Fibroblast of villous mesenchyme (primary cell): ENCODE measurements around the gene PFKM. TPM values are rescaled to one million over a fixed set of nuclear protein-coding genes. Genes with fewer than 3 reads are reported as not detected.
A peak's percentile ranks its signal among the peaks of the same experiment; 100 is the strongest.

Source experiments
- DNase-seq: peaks from one replicate; pipeline ENCODE4 v3.0.0-alpha.2; 2010; ENCODE audit warnings: low read depth
- H3K4me3 ChIP-seq: 2 replicates; pipeline ENCODE4 v1.5.1; 2011; ENCODE audit warnings: low read depth, mild to moderate bottlenecking, low read length
- total RNA-seq: library from RNA; depleted of rRNA; stranded (reverse); fragments of >200 nt; gene quantifications from 2 replicates; pipeline ENCODE4 v1.2.3, GENCODE V29; 2012
- TF ChIP-seq, protein P1 (sequence below): IDR thresholded peaks from 2 replicates; pipeline ENCODE4 v1.5.1; 2012; ENCODE audit warnings: low read depth, mild to moderate bottlenecking, low read length; ENCODE audit not compliant: insufficient read depth

Gene PFKM
- 54.4 and 83.8 TPM in 2 replicates for total RNA-seq

DNA sequence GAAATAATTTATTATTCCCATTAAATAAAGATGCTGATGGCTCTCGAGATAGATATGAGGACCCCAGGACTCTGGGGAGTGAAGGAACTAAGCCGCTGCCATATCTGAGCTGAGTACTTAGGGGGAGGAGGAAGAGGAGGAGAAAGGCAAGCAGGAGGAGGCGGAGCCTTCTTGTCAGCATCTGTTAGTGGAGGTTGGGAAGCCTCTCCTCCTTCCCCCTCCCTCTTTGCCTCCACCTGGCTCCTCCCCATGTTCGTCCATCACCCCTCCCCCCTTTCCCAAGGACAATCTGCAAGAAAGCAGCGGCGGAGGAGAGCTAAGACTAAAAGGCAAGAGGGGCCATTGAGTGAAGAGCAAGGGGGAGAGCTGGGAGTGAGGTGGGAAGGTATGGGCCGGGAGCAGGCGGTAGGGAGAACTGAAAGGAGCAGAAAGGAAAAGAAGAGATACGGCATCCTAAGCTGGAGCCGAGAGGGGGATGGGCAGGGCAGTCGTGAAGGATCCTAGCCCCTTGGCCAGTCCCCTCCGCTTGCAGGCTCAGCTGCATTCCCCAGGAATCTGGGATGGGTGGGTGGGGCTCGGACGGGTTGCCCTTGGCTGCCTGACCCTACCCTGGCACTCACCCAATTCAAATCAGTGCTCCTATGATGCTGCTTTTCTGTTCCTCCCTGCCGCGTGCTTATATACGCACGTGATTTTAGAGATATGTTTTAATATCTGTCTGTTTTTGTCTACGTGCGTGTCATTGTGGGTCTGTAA is at the start of gene PFKM:
Gene PFKM, plus strand, starts transcription at position 287 of the 756 bp plus-strand sequence. CDS start 3,411 bp downstream, outside the sequence.
- TF ChIP-seq, protein P1, sequence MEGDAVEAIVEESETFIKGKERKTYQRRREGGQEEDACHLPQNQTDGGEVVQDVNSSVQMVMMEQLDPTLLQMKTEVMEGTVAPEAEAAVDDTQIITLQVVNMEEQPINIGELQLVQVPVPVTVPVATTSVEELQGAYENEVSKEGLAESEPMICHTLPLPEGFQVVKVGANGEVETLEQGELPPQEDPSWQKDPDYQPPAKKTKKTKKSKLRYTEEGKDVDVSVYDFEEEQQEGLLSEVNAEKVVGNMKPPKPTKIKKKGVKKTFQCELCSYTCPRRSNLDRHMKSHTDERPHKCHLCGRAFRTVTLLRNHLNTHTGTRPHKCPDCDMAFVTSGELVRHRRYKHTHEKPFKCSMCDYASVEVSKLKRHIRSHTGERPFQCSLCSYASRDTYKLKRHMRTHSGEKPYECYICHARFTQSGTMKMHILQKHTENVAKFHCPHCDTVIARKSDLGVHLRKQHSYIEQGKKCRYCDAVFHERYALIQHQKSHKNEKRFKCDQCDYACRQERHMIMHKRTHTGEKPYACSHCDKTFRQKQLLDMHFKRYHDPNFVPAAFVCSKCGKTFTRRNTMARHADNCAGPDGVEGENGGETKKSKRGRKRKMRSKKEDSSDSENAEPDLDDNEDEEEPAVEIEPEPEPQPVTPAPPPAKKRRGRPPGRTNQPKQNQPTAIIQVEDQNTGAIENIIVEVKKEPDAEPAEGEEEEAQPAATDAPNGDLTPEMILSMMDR, result no peak
- DNase-seq, result peak; percentile 92
- H3K4me3 ChIP-seq, result peak within 1 kb of the TSS; percentile 88

DNA sequence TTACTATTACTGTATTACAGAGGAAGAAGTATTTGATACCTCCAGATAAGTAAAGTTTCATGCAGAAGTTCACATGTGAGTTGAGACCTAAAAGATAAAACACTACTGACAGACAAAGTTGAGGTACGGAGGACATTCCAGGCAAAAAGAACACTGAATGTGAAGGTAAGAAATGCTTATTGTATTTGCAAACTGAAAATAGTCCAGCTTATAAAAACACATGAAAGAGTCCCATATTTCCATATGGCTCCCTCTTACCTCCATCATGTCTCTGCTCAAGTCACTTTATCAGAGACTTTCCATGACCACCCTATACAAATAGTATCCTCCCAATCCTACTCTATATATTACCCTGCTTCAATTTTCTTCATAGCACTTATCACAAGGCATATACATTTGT is 49.1 kb upstream of the PFKM start:
- TF ChIP-seq, protein P1, result no peak
- no peak overlapping the region for H3K4me3 ChIP-seq
- no peak for DNase-seq

DNA sequence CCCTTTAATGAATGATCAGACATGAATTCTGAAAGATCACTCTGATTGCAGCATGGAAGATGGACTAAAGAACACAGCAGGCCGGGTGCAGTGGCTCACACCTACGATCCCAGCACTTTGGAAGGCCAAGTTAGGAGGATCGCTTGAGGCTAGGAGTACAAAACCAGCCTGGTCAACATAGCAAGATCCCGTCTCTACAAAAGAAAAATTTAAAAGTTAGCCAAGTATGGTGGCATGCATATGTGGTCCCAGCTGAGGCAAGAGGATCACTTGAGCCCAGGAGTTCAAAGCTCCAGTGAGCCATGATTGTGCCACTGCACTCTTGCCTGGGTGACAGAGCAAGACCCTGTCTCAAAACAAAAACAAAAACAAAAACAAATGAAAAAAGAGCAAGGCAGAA is 48.4 kb upstream of the PFKM start:
- TF ChIP-seq, protein P1, result no peak
- DNase-seq, result no peak
- no peak overlapping the region for H3K4me3 ChIP-seq

- no peak for DNase-seq
- no peak overlapping the region for H3K4me3 ChIP-seq
- TF ChIP-seq, protein P1, result no peak
These were observed 47.4 kb upstream of the PFKM start for GRCh38 chr12:48071808-48072207.

DNA sequence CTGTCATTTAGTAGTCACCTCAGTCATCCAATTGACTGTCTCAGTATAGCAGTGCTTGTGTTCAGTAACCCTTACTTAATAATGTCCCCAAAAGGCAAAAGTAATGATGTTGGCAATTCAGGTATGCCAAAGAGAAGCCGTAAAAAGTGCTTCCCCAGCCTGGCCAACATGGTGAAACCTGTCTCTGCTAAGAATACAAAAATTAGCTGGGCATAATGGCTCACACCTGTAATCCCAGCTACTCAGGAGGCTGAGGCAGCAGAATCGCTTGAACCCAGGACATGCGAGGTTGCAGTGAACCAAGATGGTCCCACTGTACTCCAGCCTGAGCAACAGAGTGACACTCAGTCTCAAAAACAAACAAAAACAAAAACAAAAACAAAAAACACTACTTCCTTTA is 46.9 kb upstream of the PFKM start:
- TF ChIP-seq, protein P1, result no peak
- no peak overlapping the region for H3K4me3 ChIP-seq
- DNase-seq, result no peak

DNA sequence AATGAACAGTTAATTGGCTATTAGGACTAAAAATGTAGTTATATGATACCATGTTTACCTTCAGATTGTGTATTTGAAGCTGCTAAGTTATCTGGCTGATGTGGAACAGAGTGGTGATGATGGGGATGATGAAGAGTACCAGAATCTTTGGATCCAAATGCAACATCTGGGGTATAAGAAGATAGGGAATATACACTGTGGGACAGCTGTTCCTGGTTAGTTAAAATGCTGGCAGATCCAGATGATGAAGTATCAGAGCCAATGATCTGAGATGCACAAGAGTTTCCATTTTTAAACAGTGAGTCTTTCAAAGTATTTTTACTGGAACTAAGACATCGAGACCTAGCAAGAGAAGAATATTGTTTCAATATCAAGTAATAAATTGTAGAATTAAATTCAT is 44.9 kb upstream of the PFKM start:
- no peak overlapping the region for H3K4me3 ChIP-seq
- no peak for DNase-seq
- TF ChIP-seq, protein P1, result no peak

DNA sequence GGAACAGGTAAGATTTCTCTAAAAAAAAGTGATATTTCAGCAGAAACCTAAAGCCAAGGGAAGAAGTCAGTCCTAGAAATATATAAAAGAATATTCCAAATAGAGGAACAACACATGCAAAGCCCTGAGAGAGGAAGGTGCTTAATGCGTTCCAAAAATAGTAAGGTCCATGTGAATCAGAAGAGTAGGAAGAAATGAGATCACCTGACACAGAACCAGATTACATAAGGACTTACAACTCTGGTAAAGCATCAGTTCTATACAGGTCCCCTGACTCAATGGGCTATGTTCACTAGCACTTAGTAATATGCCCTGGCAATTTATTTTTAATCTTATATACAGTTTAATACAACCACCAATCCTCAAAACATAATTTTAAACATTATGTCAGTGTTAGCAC is 43.3 kb upstream of the PFKM start:
- no peak overlapping the region for H3K4me3 ChIP-seq
- no peak for DNase-seq
- TF ChIP-seq, protein P1, result no peak
